ENCODE results near the gene PTPN9. TPM values are rescaled to one million over a fixed set of nuclear protein-coding genes. Genes with fewer than 3 reads are reported as not detected.

The PTPN9 gene
- polyA plus RNA-seq, 1 donor (not counting 4 experiments of a cell fraction or from before 2014, with no cell fraction given): 34.7 TPM

GRCh38 chr15:75517233-75517632 lies 61.9 kb downstream of the PTPN9 start:
- H3K4me1 ChIP-seq (ENCODE audit: control insufficient read depth, extremely low read depth, insufficient read depth, low read length): peaks cover 2% of the 10 kb centered on the region
- H3K27me3 ChIP-seq (ENCODE audit: control insufficient read depth, extremely low read depth, insufficient read depth, low read length): no peaks in the 10 kb centered on the region
- dilution Hi-C loops (cut with MboI; ENCODE audit: extremely low pct_ligation_motif_present, low sequenced_read_pairs): no loop called here
- no peak overlapping the region for H2AFZ ChIP-seq (ENCODE audit: control insufficient read depth, low read length)
- TF ChIP-seq EZH2 (IDR thresholded peaks at IDR 0.05; ENCODE audit: low read length): no peak
- TF ChIP-seq, protein P1, sequence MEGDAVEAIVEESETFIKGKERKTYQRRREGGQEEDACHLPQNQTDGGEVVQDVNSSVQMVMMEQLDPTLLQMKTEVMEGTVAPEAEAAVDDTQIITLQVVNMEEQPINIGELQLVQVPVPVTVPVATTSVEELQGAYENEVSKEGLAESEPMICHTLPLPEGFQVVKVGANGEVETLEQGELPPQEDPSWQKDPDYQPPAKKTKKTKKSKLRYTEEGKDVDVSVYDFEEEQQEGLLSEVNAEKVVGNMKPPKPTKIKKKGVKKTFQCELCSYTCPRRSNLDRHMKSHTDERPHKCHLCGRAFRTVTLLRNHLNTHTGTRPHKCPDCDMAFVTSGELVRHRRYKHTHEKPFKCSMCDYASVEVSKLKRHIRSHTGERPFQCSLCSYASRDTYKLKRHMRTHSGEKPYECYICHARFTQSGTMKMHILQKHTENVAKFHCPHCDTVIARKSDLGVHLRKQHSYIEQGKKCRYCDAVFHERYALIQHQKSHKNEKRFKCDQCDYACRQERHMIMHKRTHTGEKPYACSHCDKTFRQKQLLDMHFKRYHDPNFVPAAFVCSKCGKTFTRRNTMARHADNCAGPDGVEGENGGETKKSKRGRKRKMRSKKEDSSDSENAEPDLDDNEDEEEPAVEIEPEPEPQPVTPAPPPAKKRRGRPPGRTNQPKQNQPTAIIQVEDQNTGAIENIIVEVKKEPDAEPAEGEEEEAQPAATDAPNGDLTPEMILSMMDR (optimal IDR thresholded peaks at IDR 0.05 in 1 of 3, IDR thresholded peaks at IDR 0.05 in 1 of 3, conservative IDR thresholded peaks at IDR 0.05 in 1 of 3; ENCODE audit: extremely low read depth in 1 of 3, insufficient read depth in 2 of 3, low read length in 3 of 3): no peak
- no peak for FAIRE-seq
- H3K36me3 ChIP-seq (ENCODE audit: control insufficient read depth in 2 of 2, extremely low read depth in 1 of 2, insufficient read depth in 2 of 2, low read length in 2 of 2): peaks cover 5 to 28% of the 10 kb centered on the region in 2 experiments
- DNase-seq (ENCODE audit: low read depth, low spot score): no peak
- no peak overlapping the region for H3K9ac ChIP-seq (ENCODE audit: control insufficient read depth, extremely low read depth, insufficient read depth, low read length)
- H3K9me3 ChIP-seq (ENCODE audit: control insufficient read depth, low read depth, low read length): no peaks in the 10 kb centered on the region
- H3K27ac ChIP-seq (ENCODE audit: control insufficient read depth, insufficient read depth, low read length): no peak overlapping the region
- H3K4me3 ChIP-seq (ENCODE audit: control insufficient read depth in 2 of 3, extremely low read depth in 1 of 3, insufficient read depth in 2 of 3, low read depth in 1 of 3, low read length in 3 of 3): no peak overlapping the region
- no peak overlapping the region for H3K4me2 ChIP-seq (ENCODE audit: control insufficient read depth, extremely low read depth, insufficient read depth, low read depth, low read length)
- no peaks in the 10 kb centered on the region for H4K20me1 ChIP-seq (ENCODE audit: control insufficient read depth, extremely low read depth, insufficient read depth, low read length)
- H3K79me2 ChIP-seq (ENCODE audit: control insufficient read depth, insufficient read depth, low read length): no peaks in the 10 kb centered on the region
- H3K9me1 ChIP-seq (ENCODE audit: control insufficient read depth, extremely low read depth, insufficient read depth, low read length): peaks cover 2% of the 10 kb centered on the region

GRCh38 chr15:75508840-75509532 lies 70.1 kb downstream of the PTPN9 start:
- dilution Hi-C loops (cut with MboI; ENCODE audit: extremely low pct_ligation_motif_present, low sequenced_read_pairs): no loop called here
- no peaks in the 10 kb centered on the region for H4K20me1 ChIP-seq (ENCODE audit: control insufficient read depth, extremely low read depth, insufficient read depth, low read length)

More at GRCh38 chr15:75508840-75509532, 70.1 kb downstream of the PTPN9 start:
- DNase-seq (ENCODE audit: low read depth, low spot score) (no peak), FAIRE-seq (no peak)
- H3K9me1 ChIP-seq (ENCODE audit: control insufficient read depth, extremely low read depth, insufficient read depth, low read length): no peaks in the 10 kb centered on the region
- no peak overlapping the region for H3K4me2 ChIP-seq (ENCODE audit: control insufficient read depth, extremely low read depth, insufficient read depth, low read depth, low read length)
- no peak overlapping the region for H3K9ac ChIP-seq (ENCODE audit: control insufficient read depth, extremely low read depth, insufficient read depth, low read length)
- H2AFZ ChIP-seq (ENCODE audit: control insufficient read depth, low read length): no peak overlapping the region
- TF ChIP-seq, protein P1 (optimal IDR thresholded peaks at IDR 0.05 in 1 of 3, IDR thresholded peaks at IDR 0.05 in 1 of 3, conservative IDR thresholded peaks at IDR 0.05 in 1 of 3; ENCODE audit: extremely low read depth in 1 of 3, insufficient read depth in 2 of 3, low read length in 3 of 3): peak; percentile 22 to 46 (median 27)
- TF ChIP-seq EZH2 (IDR thresholded peaks at IDR 0.05; ENCODE audit: low read length): no peak
- no peaks in the 10 kb centered on the region for H3K27me3 ChIP-seq (ENCODE audit: control insufficient read depth, extremely low read depth, insufficient read depth, low read length)
- no peaks in the 10 kb centered on the region for H3K9me3 ChIP-seq (ENCODE audit: control insufficient read depth, low read depth, low read length)
- H3K4me1 ChIP-seq (ENCODE audit: control insufficient read depth, extremely low read depth, insufficient read depth, low read length): no peaks in the 10 kb centered on the region
- no peak overlapping the region for H3K27ac ChIP-seq (ENCODE audit: control insufficient read depth, insufficient read depth, low read length)
- no peaks in the 10 kb centered on the region for H3K79me2 ChIP-seq (ENCODE audit: control insufficient read depth, insufficient read depth, low read length)
- no peak overlapping the region for H3K4me3 ChIP-seq (ENCODE audit: control insufficient read depth in 2 of 3, extremely low read depth in 1 of 3, insufficient read depth in 2 of 3, low read depth in 1 of 3, low read length in 3 of 3)
- peaks cover 12 to 22% of the 10 kb centered on the region in 2 experiments for H3K36me3 ChIP-seq (ENCODE audit: control insufficient read depth in 2 of 2, extremely low read depth in 1 of 2, insufficient read depth in 2 of 2, low read length in 2 of 2)

Measured in keratinocyte (primary cell).